Measurements from ENCODE around the gene LRFN4.

GRCh38 chr11:66868726-66869566, 12.1 kb downstream of the LRFN4 start:
- TF ChIP-seq POLR2A (IDR thresholded peaks at IDR 0.05; ENCODE audit: low read depth, low read length): no peak
- TF ChIP-seq MAX (IDR thresholded peaks at IDR 0.05; ENCODE audit: insufficient read depth, insufficient read length): no peak
- no peak for TF ChIP-seq CTCF (IDR thresholded peaks at IDR 0.05; ENCODE audit: extremely low read depth in 1 of 2, insufficient read depth in 1 of 2, low read depth in 1 of 2, low read length in 2 of 2)
- no peak for TF ChIP-seq POLR2AphosphoS5 (IDR thresholded peaks at IDR 0.05; ENCODE audit: insufficient read depth, low read depth, low read length)
- TF ChIP-seq EZH2 (IDR thresholded peaks at IDR 0.05; ENCODE audit: borderline replicate concordance, low read depth, low read length, severe bottlenecking): no peak
- TF ChIP-seq MYC (IDR thresholded peaks at IDR 0.05; ENCODE audit: low read depth, low read length): no peak
